Fibroblast of the conjunctiva (primary cell): ENCODE measurements around the gene SYT8.
"Not testable (repeated sequence)": the region's sequence is repeated elsewhere in the genome, so short reads cannot be mapped to it uniquely, and the experiment has no call there.

Source experiments
- DNase-seq: peaks from one replicate; pipeline ENCODE4 v3.0.0-alpha.2; 2010; ENCODE audit warnings: low read depth

Gene SYT8

GRCh38 chr11:1873813-1874150 lies 39.0 kb downstream of the SYT8 start:
- not testable (repeated sequence) for DNase-seq

DNA sequence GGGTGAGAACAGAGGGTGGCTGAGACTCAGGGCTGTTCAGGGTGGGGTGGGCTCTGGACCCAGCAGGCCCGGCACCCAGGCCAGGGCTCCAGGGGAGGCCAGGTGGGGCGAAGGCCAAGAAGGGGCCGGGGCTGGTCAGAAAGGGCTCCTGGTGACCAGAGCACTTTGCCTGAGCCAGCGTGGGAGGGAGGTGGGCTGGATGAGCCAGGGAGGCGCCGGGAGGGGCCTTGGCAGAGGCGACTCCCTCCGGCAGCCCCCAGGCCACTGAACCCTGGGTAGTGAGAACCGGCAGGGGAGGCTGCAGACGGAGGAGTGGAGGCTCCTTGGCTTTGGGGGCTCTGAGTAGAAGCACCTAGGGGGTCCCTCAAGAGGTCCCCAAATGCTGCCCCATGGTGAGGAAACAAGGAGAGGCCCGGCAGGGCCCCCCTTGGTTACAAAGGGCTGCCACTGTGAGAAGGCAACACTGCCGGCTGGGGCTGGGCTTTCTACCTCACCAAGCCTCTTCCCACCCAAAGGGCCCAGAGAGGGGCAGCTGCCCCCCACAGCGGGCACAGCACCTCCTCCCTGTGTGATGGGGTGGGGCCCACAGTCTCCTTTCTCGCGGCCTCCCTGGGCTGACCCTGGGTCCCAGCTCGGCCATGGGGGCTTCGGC lies 39.8 kb downstream of the SYT8 start:
- DNase-seq, result not testable (repeated sequence)

DNA sequence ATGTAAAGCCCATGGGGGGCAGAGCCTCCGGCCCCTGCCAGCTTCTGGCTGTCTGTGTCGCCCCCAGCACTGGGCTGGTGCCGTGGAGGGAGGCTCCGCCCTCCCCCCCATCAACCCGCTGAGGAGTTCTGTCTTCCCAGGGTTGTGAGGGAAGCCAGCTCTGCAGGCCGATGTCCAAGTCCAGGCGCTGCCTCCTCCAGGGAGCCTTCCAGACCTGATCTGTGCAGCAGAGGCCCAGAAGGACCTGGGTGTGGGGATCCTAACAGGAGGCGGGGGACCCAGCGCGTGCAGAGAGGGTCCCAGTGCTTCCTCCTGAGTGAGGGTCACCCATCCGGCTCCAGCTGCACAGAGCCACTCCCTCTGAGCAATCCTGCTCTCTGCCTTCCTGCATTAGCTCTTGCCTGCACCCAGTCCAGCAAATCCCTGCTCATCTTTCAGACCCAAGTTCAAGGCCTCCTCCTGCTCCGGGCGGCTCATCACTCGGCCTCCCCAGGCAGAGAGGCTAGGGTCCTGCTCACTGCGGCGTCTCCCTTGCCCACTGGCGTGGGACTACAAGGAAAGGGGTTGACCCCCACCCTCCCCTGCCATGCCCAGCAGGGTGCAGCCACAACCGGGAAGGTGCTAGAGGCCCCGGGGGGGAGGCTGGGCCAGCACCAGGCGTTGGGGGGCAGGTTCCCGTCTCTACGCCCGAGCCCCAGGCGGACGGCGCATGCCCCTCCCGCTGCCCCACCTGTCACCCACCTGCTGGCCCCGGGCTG lies 40.5 kb downstream of the SYT8 start:
- DNase-seq, result peak; percentile 43

DNA sequence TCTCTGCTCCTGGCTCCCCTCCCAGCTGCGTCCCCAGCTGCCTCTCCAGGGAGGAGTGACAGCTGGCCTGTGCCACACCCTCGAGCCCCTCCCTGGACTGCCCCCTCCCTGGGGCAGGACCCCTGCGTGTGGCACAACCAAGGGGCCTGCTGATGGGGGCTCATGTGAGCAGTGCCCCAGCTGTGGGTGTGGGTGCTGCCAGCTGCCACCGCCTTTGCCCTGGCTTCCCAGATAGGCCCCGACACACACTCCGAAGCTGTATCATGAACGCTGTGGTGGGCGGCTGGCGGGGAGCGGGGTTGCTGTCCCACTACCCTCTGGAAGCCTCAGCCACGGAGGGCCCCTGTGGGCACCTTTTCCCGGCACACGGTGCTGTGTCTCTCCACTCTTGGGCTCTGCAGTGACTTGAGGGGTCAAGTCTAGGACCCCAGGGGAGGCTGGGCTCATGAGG lies 41.1 kb downstream of the SYT8 start:
- DNase-seq, result not testable (repeated sequence)

- peak; percentile 97 for DNase-seq
These were observed 41.7 kb downstream of the SYT8 start for GRCh38 chr11:1876361-1877063.

- peak; percentile 75 for DNase-seq
These were observed 42.7 kb downstream of the SYT8 start for GRCh38 chr11:1877211-1878136.

- no peak for DNase-seq
These were observed 43.6 kb downstream of the SYT8 start for GRCh38 chr11:1878137-1879031.

DNA sequence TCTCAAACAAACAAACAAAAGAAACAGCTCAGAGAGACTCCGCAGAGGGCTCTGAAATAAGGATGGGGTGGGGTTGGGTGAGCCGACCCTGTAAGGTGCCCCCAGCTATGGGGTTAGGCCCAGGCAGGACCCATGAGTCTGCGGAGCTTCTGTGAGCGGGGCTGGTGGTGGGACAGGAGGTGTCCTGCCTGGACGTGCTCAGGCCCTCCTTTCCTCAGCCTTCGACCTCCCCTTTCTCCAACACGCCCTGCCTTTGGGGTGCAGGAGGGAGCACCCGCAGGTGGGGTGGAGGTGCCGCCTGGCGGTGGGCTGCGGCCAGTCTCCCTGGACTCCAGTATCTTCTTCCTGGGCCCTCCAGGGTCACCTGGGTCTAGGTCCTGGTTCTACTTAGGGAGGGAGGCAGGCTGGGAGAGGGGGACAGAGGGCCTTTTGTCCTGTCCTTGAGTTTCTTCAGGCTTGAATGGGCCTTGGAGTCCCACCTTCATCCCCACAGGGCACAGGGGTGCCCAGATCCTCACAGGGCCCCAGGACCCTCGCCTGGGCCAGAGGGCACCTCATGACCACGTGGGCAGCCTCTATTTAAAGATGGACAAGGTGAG lies 44.7 kb downstream of the SYT8 start:
- no peak for DNase-seq

- no peak for DNase-seq
These were observed 45.3 kb downstream of the SYT8 start for GRCh38 chr11:1879941-1880720.

GRCh38 chr11:1880746-1881441 lies 46.1 kb downstream of the SYT8 start:
- DNase-seq, result no peak

DNA sequence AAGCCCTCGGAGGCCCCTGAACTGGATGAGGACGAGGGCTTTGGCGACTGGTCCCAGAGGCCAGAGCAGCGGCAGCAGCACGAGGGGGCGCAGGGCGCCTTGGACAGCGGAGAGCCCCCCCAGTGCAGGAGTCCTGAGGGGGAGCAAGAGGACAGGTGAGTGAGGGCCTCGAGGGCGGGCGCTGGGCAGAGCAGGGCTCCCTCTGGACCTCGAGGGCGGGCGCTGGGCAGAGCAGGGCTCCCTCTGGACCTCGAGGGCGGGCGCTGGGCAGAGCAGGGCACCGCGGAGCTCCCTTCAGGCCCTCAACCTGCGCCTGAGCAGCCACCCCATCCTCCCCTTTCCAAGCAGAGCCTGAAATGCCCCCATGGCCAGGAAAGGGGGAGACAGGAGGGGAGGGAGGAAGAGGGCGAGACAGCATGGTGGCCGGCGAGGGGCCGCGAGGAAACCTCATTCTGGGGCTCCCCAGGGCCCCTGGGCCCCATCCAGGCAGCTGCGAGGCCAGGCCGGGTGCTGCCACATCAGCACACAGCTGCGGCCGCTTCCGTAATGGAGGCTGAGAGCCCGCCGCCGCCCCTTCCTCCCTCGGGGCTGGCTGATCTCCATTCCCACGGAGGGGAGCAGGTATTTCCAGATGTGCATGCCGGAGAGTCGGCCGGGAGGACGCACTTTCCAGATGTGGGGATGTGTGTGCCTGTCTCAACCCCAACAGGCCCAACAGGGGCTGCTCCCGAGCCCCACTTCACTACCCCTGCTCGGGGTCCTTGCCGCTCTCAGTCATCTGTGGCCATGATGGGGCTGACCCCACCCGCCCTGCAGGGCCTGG lies 46.9 kb downstream of the SYT8 start:
- no peak for DNase-seq

DNA sequence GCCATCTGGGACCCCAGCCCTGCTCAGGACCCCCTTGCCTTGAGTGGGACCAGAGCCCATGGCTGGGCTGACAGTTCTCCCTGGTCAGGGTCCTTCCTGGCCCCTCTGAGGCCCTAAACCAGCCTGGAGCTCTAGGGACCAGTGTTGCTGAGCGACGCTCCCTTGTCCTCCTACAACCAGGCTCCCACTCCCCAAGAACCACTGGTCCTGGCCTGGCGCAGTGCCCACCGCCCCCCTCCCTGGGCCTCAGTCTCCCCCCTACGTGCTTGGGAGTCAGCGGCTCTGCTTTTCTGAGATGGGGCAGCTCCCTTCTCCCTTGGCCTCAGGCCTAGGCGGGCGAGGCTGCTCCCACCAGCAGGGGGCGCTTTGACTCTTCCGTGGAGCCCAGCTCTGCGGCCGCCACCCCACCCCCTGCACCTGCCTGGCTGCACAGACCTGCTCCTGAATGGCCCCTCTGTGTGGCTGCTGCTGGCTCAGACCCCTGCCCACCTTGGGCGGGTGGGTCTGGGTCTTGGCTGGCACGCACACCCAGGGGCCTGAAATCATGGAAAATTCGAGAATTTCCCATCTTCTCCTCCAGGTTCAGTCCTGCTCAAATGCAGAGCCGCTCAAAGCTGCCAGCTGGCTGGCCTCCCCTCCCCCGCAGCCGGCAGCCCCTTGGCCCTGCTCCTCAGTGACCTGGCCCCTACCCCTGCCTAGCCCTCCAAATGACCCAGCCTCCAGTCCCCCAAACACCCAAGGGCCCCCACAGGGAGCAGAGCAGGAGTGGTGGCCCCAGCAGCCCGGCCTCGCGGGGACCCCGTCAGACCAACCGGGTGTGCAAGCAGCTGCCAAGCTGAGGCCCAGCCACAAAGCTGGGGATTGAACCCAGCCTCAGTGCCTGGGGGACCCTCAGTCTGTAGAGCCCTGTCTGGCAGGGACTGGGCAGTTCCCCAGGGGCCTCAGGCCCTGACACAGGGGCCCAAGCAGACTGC lies 47.8 kb downstream of the SYT8 start:
- peak; percentile 58 for DNase-seq

GRCh38 chr11:1883346-1884302 lies 48.8 kb downstream of the SYT8 start:
- DNase-seq, result no peak

- no peak for DNase-seq
These were observed 49.5 kb downstream of the SYT8 start for GRCh38 chr11:1884303-1884700.

- DNase-seq, result not testable (repeated sequence)
These were observed 51.8 kb downstream of the SYT8 start for GRCh38 chr11:1886551-1886950.
